MCF 10A (cell line): ENCODE data around the gene SERPINB12. TPM values are rescaled to one million over a fixed set of nuclear protein-coding genes. Genes with fewer than 3 reads are reported as not detected.

Experiments
- BruUV-seq: library from RNA; stranded (reverse); fragments of 400-500 nt; replicated peaks from 2 replicates; lab custom pipeline; 2021; lab: Mats Ljungman, UMichigan
- CTCF ChIA-PET: fragments of 300-600 bp; sonication (Branson Sonifier 250); formaldehyde crosslinking; extraction: SDS; loops from one replicate; lab custom pipeline; 2021; ENCODE audit warnings: antibody characterized with exemption, inconsistent platforms; lab: Yijun Ruan, JAX
- POLR2A ChIA-PET: fragments of 300-600, 350-650 bp; sonication (Branson Sonifier 250); formaldehyde crosslinking; extraction: SDS; loops from one replicate; lab custom pipeline; 2020; ENCODE audit warnings: antibody characterized with exemption, inconsistent platforms; lab: Yijun Ruan, JAX
- DNase-seq: peaks from one replicate; pipeline ENCODE4 v3.0.0-alpha.2; 2018; ENCODE audit not compliant: unreplicated experiment
- H3K27ac Mint-ChIP-seq: one replicate; pipeline ENCODE4 v1.8.0; 2022; ENCODE audit warnings: mild to moderate bottlenecking, low read depth, mixed read lengths; ENCODE audit not compliant: unreplicated experiment
- H3K27me3 Mint-ChIP-seq: one replicate; pipeline ENCODE4 v1.8.0; 2022; ENCODE audit warnings: mixed read lengths; ENCODE audit not compliant: insufficient read depth, unreplicated experiment
- H3K36me3 Mint-ChIP-seq: one replicate; pipeline ENCODE4 v1.8.0; 2022; ENCODE audit warnings: mild to moderate bottlenecking, moderate library complexity, mixed read lengths; ENCODE audit not compliant: insufficient read depth, unreplicated experiment
- H3K4me1 Mint-ChIP-seq: one replicate; pipeline ENCODE4 v1.8.0; 2022; ENCODE audit warnings: mixed read lengths; ENCODE audit not compliant: insufficient read depth, unreplicated experiment
- H3K4me3 Mint-ChIP-seq: one replicate; pipeline ENCODE4 v1.8.0; 2022; ENCODE audit warnings: mild to moderate bottlenecking, moderate library complexity, mixed read lengths; ENCODE audit not compliant: unreplicated experiment
- H3K9me3 Mint-ChIP-seq: one replicate; pipeline ENCODE4 v1.8.0; 2022; ENCODE audit warnings: mixed read lengths; ENCODE audit not compliant: unreplicated experiment
- CTCF ChIP-seq: fragments of 200-600 bp; IDR thresholded peaks from one replicate; pipeline ENCODE4 v1.8.0; 2022; ENCODE audit warnings: antibody characterized with exemption, mild to moderate bottlenecking; ENCODE audit not compliant: unreplicated experiment
- intact Hi-C: fragments of 100-400 bp; cut with micrococcal nuclease; formaldehyde crosslinking; loops from 2 replicates; pipeline ENCODE4 v1.14.1; 2022
- total RNA-seq: library from RNA; stranded (reverse); gene quantifications from 2 replicates; pipeline ENCODE4 v1.2.3, GENCODE V29; 2022

Gene SERPINB12
- total RNA-seq, 1 experiment from 2014 or later = not detected

GRCh38 chr18:63539904-63540510, 2.2 kb upstream of the SERPINB12 start:
- intact Hi-C loops = no loop called here
- ChIA-PET CTCF (interaction anchor here (0.7 to 2.4 kb wide), 5 partner anchors 10 to 262 kb away, joined by 3 to 8 read pairs (median 5); no protein-coding TSS in a partner anchor), POLR2A (no interaction called here)
- DNase-seq = no peak
- Mint-ChIP-seq H3K27ac (peak overlapping the region; percentile 35), H3K4me3 (peak overlapping the region; percentile 19), H3K36me3 (no peaks in the 10 kb centered on the region), H3K4me1 (peaks cover 8% of the 10 kb centered on the region), H3K9me3 (no peaks in the 10 kb centered on the region), H3K27me3 (no peaks in the 10 kb centered on the region)
- BruUV-seq = no TSS peak
- TF ChIP-seq CTCF = no peak

GRCh38 chr18:63544017-63544416, 1.8 kb downstream of the SERPINB12 start:
- intact Hi-C loops = no loop called here
- no peak for TF ChIP-seq CTCF
- Mint-ChIP-seq H3K4me3 (no peak overlapping the region), H3K27ac (no peak overlapping the region), H3K36me3 (no peaks in the 10 kb centered on the region), H3K9me3 (no peaks in the 10 kb centered on the region), H3K4me1 (peaks cover 8% of the 10 kb centered on the region), H3K27me3 (no peaks in the 10 kb centered on the region)
- no TSS peak for BruUV-seq
- CTCF ChIA-PET = interaction anchor here (1.2 to 4.7 kb wide), 4 partner anchors 10 to 198 kb away, joined by 4 to 21 read pairs (median 10); no protein-coding TSS in a partner anchor
- POLR2A ChIA-PET = interaction anchor here (0.8 kb wide), 1 partner anchor 9 kb away, joined by 3 read pairs; no protein-coding TSS in a partner anchor
- no peak for DNase-seq

- no peaks in the 10 kb centered on the region for H3K27me3 Mint-ChIP-seq
- H3K27ac Mint-ChIP-seq = no peak overlapping the region
- no peak for TF ChIP-seq CTCF
- BruUV-seq = no TSS peak
- no peak overlapping the region for H3K4me3 Mint-ChIP-seq
- H3K36me3 Mint-ChIP-seq = no peaks in the 10 kb centered on the region
- no peaks in the 10 kb centered on the region for H3K9me3 Mint-ChIP-seq
- H3K4me1 Mint-ChIP-seq = peaks cover 4% of the 10 kb centered on the region
- intact Hi-C loops = no loop called here
- POLR2A ChIA-PET = interaction anchor here (0.5 to 0.8 kb wide), 3 partner anchors 8 to 926 kb away, joined by 3 read pairs; no protein-coding TSS in a partner anchor
- CTCF ChIA-PET = interaction anchor here (0.6 to 4.7 kb wide), 7 partner anchors 9 to 221 kb away, joined by 3 to 21 read pairs (median 4); no protein-coding TSS in a partner anchor
- DNase-seq = no peak
Measured at GRCh38 chr18:63545000-63545399, 2.8 kb downstream of the SERPINB12 start.

- ChIA-PET CTCF (interaction anchor here (0.6 to 2.8 kb wide), 9 partner anchors 9 to 298 kb away, joined by 3 to 11 read pairs (median 3); no protein-coding TSS in a partner anchor), POLR2A (interaction anchor here (0.8 to 1.3 kb wide), 3 partner anchors 16 to 188 kb away, joined by 3 to 4 read pairs (median 3); no protein-coding TSS in a partner anchor)
- Mint-ChIP-seq H3K9me3 (no peaks in the 10 kb centered on the region), H3K27ac (no peak overlapping the region), H3K27me3 (no peaks in the 10 kb centered on the region), H3K36me3 (no peaks in the 10 kb centered on the region), H3K4me3 (no peak overlapping the region), H3K4me1 (peaks cover 18% of the 10 kb centered on the region)
- BruUV-seq = no TSS peak
- DNase-seq = no peak
- intact Hi-C loops = no loop called here
- TF ChIP-seq CTCF = no peak
Measured at GRCh38 chr18:63550068-63550467, 7.9 kb downstream of the SERPINB12 start.
